ENCODE measurements around the gene FOXP1.

FOXP1 gene

DNA sequence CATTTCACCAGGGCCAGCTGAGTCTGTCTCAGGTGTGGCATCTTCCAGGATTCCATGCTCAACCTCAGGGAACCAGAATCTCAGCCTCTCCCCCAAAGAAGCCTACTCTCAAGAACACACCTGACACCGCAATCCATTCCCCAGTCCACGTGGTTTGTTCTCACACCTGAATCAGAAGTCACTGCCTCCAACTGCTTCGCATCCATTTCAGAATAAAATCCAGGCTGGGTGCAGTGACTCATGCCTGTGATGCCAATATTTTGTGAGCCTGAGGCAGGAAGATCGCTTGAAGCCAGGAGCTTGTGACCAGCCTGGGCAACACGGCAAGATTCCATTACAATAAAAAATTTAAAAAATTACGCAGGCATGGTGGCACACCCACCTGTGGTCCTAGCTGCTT, 212.2 kb downstream of the FOXP1 start:
- ATAC-seq, result no peak
- TF ChIP-seq PPARA (CRISPR knock-in tag; IDR thresholded peaks at IDR 0.05; ENCODE audit: borderline replicate concordance), result no peak
- no peak for TF ChIP-seq ZNF8 (CRISPR knock-in tag; IDR thresholded peaks at IDR 0.05)
- TF ChIP-seq BACH2 (CRISPR knock-in tag; IDR thresholded peaks at IDR 0.05; ENCODE audit: borderline replicate concordance), result no peak
- TF ChIP-seq ZFP30 (CRISPR knock-in tag; IDR thresholded peaks at IDR 0.05), result no peak
- no peak for TF ChIP-seq ZNF565 (CRISPR knock-in tag; conservative IDR thresholded peaks at IDR 0.05; ENCODE audit: low read depth)

DNA sequence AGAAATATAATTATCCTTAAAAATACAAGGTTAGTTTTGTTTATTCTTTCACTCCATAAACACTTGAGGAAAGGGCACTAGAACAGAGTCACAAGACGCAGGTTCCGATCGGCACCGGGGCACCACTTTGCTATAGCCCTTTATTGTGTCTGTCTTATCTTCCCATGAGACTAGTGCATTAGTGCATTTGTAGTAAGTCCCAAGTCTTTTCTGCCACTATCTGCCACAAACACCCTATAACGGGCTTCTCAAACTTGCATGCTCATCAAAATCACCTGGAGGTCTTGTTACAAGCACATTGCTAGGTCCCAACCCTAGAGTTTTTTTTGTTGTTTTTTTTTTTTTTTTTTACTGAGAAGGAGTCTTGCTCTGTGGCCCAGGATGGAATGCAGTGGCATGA, 213.1 kb downstream of the FOXP1 start:
- ATAC-seq, result no peak; the same call in 2 of the 3 replicates
- TF ChIP-seq CSDC2 (CRISPR knock-in tag; IDR thresholded peaks at IDR 0.05), result no peak
- TF ChIP-seq OSR1 (CRISPR knock-in tag; IDR thresholded peaks at IDR 0.05), result no peak
- no peak for TF ChIP-seq RARB (CRISPR knock-in tag; IDR thresholded peaks at IDR 0.05)
- no peak for TF ChIP-seq PPARA (CRISPR knock-in tag; IDR thresholded peaks at IDR 0.05; ENCODE audit: borderline replicate concordance)
- TF ChIP-seq ZNF565 (CRISPR knock-in tag; conservative IDR thresholded peaks at IDR 0.05; ENCODE audit: low read depth), result no peak
- TF ChIP-seq, protein P1, sequence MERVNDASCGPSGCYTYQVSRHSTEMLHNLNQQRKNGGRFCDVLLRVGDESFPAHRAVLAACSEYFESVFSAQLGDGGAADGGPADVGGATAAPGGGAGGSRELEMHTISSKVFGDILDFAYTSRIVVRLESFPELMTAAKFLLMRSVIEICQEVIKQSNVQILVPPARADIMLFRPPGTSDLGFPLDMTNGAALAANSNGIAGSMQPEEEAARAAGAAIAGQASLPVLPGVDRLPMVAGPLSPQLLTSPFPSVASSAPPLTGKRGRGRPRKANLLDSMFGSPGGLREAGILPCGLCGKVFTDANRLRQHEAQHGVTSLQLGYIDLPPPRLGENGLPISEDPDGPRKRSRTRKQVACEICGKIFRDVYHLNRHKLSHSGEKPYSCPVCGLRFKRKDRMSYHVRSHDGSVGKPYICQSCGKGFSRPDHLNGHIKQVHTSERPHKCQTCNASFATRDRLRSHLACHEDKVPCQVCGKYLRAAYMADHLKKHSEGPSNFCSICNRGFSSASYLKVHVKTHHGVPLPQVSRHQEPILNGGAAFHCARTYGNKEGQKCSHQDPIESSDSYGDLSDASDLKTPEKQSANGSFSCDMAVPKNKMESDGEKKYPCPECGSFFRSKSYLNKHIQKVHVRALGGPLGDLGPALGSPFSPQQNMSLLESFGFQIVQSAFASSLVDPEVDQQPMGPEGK (CRISPR knock-in tag; IDR thresholded peaks at IDR 0.05; ENCODE audit: borderline replicate concordance), result no peak
- TF ChIP-seq, protein P2, sequence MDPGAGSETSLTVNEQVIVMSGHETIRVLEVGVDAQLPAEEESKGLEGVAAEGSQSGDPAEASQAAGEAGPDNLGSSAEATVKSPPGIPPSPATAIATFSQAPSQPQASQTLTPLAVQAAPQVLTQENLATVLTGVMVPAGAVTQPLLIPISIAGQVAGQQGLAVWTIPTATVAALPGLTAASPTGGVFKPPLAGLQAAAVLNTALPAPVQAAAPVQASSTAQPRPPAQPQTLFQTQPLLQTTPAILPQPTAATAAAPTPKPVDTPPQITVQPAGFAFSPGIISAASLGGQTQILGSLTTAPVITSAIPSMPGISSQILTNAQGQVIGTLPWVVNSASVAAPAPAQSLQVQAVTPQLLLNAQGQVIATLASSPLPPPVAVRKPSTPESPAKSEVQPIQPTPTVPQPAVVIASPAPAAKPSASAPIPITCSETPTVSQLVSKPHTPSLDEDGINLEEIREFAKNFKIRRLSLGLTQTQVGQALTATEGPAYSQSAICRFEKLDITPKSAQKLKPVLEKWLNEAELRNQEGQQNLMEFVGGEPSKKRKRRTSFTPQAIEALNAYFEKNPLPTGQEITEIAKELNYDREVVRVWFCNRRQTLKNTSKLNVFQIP (CRISPR knock-in tag; IDR thresholded peaks at IDR 0.05; ENCODE audit: borderline replicate concordance, low read depth), result no peak
- TF ChIP-seq, protein P3, sequence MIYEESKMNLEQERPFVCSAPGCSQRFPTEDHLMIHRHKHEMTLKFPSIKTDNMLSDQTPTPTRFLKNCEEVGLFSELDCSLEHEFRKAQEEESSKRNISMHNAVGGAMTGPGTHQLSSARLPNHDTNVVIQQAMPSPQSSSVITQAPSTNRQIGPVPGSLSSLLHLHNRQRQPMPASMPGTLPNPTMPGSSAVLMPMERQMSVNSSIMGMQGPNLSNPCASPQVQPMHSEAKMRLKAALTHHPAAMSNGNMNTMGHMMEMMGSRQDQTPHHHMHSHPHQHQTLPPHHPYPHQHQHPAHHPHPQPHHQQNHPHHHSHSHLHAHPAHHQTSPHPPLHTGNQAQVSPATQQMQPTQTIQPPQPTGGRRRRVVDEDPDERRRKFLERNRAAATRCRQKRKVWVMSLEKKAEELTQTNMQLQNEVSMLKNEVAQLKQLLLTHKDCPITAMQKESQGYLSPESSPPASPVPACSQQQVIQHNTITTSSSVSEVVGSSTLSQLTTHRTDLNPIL (CRISPR knock-in tag; IDR thresholded peaks at IDR 0.05; ENCODE audit: low read depth), result no peak
- TF ChIP-seq ZNF70 (CRISPR knock-in tag; IDR thresholded peaks at IDR 0.05), result no peak
- no peak for TF ChIP-seq TCF4 (CRISPR knock-in tag; IDR thresholded peaks at IDR 0.05; ENCODE audit: borderline replicate concordance)
- no peak for TF ChIP-seq ZFP3 (CRISPR knock-in tag; IDR thresholded peaks at IDR 0.05)
- TF ChIP-seq GLIS3 (CRISPR knock-in tag; IDR thresholded peaks at IDR 0.05), result no peak

DNA sequence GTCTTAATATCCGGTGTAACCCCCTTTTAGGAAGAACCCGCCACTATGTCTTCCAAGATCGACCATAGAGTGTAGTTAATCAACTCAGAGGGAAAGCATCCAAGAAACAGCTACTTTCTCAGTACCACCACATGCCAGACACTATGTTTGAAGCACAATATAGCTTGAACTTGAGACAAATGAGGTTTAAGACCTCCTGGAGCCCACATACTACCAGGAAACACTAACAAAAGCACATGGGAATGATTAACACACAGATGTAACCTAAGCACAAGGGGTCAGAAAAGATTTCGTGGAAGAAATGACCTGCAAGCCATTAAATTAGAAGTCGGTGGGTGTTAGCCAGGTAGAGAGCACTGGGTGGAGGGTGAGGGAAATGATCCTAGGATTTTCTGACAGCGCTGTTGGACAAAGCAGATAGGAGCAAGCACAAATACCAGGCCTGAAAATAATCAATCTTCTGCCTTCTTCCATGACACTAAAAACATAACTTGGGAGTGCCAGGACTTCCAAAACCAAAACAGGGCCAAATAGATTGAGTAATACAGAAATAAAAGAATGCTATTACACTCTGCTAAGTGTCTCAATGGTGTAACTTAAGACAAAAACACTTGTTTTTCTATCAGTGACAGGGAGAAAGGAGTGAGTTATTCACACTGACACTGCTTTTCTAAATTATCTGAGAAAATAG, 213.7 kb downstream of the FOXP1 start:
- peak; percentile 56 for ATAC-seq
- TF ChIP-seq, protein P1 (CRISPR knock-in tag; IDR thresholded peaks at IDR 0.05; ENCODE audit: borderline replicate concordance), result no peak
- TF ChIP-seq ISL1 (CRISPR knock-in tag; IDR thresholded peaks at IDR 0.05), result peak; percentile 37; the same call in 1 of the 2 replicates
- no peak for TF ChIP-seq RARB (CRISPR knock-in tag; IDR thresholded peaks at IDR 0.05)

DNA sequence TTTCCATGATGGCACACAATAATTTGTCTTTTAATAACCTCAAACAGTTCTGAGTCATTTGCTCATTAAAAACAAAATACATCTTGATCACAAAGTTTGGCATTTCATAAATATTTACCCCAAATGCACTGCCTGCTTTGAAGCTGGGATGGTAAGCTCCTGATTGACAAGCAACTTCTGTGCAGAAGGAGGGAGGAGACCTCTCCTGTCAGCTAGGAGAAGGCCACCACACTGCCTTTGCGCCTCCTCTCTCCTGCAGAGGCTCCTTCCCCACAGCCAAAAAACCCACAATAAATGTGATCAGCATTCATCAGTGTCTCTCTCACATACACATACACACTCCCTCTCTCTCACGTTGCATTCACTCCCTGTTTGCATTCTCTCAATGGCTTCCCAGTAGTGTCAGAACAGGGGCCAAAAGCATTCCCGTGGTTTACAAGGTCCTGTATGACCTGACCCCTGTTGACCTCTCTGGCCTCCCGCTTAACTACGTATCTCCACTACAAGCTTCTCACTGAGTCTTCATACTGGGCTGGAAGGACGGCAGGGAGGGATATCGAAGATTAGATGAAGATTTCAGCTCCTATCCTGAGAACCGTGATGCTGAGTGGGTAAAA, 216.4 kb downstream of the FOXP1 start:
- ATAC-seq, result no peak
- TF ChIP-seq RARB (CRISPR knock-in tag; IDR thresholded peaks at IDR 0.05), result no peak
- TF ChIP-seq ZFP3 (CRISPR knock-in tag; IDR thresholded peaks at IDR 0.05), result no peak
- no peak for TF ChIP-seq ZNF8 (CRISPR knock-in tag; IDR thresholded peaks at IDR 0.05)
- no peak for TF ChIP-seq SNAI2 (CRISPR knock-in tag; IDR thresholded peaks at IDR 0.05)
- no peak for TF ChIP-seq ESRRG (CRISPR knock-in tag; IDR thresholded peaks at IDR 0.05)
- TF ChIP-seq CSDC2 (CRISPR knock-in tag; IDR thresholded peaks at IDR 0.05), result no peak
- no peak for TF ChIP-seq ARNTL (CRISPR knock-in tag; IDR thresholded peaks at IDR 0.05; ENCODE audit: borderline replicate concordance, low read depth)
- TF ChIP-seq TCF4 (CRISPR knock-in tag; IDR thresholded peaks at IDR 0.05; ENCODE audit: borderline replicate concordance), result no peak
- TF ChIP-seq ZNF565 (CRISPR knock-in tag; conservative IDR thresholded peaks at IDR 0.05; ENCODE audit: low read depth), result no peak
- no peak for TF ChIP-seq ZFP30 (CRISPR knock-in tag; IDR thresholded peaks at IDR 0.05)
- TF ChIP-seq, protein P3 (CRISPR knock-in tag; IDR thresholded peaks at IDR 0.05; ENCODE audit: low read depth), result no peak

All from SK-N-SH treated with all-trans-retinoic acid at 6 μM for 48 hours (cell line).